ENCODE data around the gene USP24.

USP24 gene

GRCh38 chr1:55021942-55022546, 193.1 kb downstream of the USP24 start:
- peak; percentile 83 to 90 for DNase-seq

- DNase-seq = no peak
Observed at GRCh38 chr1:55018395-55018794, 196.8 kb downstream of the USP24 start.
